GM18861 (cell line): ENCODE results near the gene RAD51B.
"Not testable (repeated sequence)": the region's sequence is repeated elsewhere in the genome, so short reads cannot be mapped to it uniquely, and the experiment has no call there.

ENCODE experiments used
- ATAC-seq: cut with Tn5 transposase; IDR thresholded peaks from one replicate; pipeline ENCODE4 v1.9.1; 2021; ENCODE audit not compliant: unreplicated experiment

The RAD51B gene

DNA sequence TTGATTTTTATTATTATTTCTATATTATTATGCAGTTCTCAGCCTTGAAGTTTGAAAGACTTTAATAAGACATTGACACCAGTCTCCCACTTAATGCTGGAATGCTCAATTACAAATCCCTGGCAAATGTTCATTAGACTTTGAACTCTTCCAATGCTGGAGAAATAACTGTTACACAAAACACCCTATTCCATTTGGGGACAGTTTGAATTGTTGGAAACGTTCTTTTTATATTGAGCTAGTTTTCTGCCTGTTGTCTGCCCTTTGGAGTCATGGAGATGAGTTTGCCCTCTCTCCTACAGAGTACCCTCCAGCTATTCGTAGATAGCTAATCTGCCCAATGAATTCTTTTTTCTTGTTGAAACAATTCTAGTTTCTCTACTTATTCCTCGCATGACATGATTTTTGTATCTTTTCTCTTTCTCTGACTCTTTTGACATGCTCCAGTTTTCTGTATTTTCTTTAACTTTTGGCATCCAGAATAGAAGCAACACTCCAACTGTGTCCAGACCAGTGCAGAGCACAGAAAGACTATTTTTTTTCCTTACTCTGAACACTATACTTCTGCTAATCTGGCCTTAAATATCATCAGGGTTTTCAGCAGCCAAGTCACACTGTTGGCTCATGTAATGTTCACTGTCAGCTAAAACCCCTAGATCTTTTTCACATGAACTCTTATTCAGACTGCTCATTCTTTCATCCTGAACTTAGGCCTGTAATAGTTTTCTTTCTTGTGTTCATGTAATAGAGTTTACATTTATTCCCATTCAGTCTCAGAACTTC is 379.3 kb downstream of the RAD51B start:
- no peak for ATAC-seq

DNA sequence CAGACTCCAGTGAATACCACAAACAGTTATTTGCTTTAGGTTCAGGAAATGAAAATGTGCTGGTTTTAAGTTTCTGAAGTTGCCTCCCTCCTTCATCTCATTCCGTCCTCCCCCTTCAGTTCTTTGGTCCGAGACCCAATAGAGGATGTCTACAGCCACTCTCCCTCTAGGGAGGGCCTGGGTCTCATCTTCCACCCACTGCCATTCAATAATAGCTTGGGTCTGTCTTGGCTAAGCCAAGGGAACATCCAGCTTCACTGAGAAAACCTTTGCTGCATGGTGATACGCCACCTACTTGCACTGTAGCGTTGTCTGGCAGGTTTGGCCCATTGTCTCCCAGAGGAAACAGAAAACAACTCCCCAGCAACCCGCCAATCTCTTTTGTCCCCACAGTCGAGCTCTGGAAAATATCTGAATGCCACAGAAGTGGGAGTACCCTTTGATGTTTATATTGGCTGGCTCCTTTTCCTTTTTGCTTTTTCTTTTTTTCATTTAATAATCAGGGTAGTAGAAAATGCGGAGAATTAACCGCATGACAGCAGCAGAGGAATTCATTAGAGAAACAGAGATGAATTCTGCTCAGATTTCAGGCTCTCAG is 380.1 kb downstream of the RAD51B start:
- no peak for ATAC-seq

DNA sequence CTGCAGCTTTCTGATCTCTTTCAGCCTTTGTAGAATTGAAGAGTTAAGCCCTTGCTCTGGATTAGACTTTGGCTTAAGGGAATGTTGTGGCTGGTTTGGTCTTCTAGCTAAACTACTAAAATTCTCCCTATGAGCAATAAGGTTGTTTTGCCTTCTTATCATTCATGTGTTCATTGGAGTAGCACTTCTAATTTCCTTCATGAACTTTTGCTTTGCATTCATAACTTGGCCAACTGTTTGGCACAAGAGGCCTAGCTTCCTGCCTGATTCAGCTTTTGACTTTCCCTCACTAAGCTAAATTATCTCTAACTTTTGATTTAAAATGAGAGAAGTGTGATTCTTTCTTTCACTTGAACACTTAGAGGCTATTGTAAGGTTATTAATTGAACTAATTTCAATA is 384.3 kb downstream of the RAD51B start:
- no peak for ATAC-seq

DNA sequence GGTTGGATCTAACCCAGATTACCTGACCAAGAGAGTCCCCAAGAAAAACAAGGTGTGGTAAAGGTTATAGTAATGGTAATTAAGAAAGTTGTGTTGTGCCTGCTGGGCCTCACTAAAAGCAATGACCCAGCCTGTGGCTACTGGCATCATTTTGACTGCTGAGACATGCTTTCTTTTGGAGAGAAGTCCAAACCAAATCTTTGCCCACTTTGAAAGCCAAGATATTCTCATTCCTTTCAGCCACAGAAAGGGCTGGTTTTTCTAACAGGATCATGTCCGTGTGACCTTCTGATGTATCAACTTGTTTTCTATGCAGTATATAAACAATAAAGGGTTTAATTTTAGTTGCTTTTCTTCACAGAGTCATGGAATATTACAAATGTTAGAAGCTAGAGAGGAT is 388.6 kb downstream of the RAD51B start:
- no peak for ATAC-seq

DNA sequence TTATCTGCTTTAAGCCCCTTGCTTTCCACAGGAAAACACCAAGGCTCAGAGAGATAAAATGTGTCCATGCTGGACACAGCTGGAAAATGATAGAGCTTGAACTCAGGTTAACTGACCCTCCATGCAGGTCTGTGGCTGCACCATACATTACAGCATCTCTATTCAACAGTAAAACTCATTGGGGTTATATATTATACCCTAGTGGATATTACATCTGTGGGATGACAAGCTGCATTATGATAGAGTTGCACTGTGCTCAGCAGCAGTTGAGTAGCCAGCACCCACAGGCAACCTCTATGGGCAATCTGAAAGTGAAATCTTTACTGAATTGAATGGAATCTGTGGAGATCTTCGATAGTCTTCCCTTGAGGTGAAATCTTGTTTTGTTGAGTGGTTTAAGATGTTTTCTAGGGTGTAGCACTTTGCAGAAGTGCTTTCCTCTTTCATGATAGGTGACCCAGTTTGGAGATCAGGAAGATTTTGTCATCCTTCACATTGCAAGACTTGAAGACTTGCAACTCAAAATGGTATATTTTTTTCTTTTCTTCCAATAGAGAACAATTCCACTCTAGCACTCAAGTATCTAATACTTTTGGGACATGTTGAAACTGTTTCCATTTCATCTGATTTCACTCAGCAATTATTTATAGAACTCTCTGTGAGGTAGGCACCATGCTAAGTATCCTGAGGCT is 389.2 kb downstream of the RAD51B start:
- ATAC-seq, result no peak

DNA sequence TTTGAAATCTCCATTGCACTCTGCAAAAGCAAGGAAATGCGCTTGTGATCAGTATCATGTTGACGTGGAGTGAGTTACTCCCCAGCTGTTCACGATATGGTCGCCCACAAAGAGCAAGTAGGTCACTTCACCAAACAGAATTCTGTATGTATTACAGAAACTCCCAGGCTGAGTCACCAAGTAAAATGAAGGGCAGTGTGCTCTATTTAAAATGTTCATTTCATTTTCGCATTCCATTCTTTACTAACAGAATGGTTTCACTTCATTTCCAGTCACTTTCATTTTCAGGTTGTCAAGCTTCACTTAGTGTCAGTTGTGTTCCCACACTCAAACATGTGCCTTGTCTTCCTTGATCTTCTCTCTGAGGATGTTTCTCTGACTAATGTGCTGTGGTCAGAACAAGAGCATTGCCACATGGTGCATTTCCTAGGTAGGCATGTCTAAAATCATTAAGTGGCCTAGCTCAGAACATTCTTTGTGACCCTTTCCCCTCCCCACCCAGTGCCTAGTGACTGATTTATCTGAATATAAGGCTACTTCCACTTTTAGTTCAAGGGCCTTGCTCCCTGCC is 391.2 kb downstream of the RAD51B start:
- ATAC-seq, result peak; percentile 85

DNA sequence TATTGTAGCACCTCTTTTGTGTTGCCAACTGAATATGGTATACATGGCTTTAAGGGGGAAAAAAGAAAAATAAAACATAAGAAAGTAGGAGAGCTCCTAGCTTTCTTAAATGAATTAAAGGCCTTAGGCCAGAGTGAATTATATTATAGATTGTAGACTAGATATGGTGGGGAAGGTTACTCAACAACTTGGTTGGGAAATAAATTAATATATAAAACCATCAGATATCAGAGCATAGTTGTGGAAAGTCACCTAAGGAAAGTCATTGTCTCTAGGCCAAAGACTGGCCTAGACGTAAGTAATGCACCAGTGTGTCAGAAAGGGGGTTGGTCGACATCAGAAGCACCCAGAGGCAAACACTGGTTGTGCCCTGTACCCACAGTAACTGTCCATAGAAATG is 391.8 kb downstream of the RAD51B start:
- ATAC-seq, result no peak

DNA sequence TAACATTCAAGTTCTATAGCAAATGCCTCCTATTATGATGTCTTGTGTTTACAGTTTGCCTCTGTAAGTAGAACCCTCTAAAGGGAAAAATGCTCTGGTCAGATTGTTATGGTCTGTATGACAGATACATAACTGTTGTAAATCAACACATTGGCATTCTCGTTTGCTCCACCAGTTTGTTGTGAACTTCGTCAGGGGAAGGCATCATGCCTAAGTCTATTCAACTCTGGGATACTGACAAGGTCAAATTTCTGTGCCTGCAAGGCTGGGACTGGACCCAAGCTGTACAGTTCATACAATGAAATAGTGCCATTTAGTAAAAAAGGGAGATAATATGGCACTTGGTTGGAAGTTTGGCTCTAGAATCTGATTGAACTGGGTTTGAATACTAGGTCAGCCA is 392.3 kb downstream of the RAD51B start:
- no peak for ATAC-seq

DNA sequence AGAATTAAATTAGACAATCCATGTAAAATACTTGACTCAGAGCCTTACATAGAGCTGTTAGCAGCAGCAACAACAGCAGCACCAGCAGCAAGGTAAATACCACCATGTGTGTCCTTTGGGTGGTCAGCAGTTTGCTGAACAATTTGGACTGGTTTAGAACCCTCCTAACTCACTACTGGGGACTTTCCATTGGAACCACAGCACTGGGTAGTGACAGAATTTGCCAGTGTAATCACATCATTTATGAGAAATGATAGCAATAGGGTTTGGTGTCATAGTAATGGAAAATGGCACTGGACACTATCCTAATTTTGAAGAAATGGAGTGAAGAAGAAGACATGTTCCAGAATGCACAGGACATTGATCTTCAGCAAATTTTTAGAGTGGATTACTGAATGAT is 392.8 kb downstream of the RAD51B start:
- no peak for ATAC-seq

DNA sequence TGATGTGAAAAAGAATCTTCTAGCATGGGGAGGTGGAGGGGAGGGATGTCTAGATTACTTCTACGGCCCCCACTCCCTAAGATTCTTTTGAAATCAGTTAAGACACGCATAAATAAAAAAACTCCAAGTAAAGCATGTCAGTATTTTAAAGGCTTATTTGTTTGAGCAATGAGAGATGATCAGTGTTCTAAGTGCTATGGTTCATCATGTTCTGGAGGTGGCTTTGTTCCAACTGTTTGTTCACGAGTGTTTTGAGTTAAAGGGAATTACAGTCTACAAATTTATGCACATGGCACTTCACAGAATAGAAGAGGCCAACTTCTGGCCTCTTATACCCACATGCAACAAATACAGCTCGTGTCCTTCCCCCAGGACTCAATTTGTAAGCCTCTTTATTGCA is 394.9 kb downstream of the RAD51B start:
- no peak for ATAC-seq

DNA sequence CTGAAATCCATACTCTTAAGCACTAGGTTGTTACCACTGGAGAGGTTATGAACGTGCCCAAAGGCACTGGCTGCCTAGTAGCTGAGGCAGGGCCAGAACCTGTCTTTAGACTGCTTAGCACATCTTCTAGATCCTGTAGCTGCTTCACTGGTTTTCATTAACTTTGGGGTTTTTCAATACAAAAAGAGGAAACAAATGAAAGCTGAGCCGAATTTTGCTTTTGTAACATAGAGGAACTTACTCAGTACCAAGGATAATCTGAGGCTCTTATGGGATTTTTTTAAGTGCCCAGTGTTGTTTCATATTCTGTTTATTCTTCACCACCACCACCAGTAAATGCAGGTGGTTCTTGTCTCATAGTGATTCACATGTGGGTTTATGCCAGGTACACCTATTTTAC is 396.1 kb downstream of the RAD51B start:
- no peak for ATAC-seq

DNA sequence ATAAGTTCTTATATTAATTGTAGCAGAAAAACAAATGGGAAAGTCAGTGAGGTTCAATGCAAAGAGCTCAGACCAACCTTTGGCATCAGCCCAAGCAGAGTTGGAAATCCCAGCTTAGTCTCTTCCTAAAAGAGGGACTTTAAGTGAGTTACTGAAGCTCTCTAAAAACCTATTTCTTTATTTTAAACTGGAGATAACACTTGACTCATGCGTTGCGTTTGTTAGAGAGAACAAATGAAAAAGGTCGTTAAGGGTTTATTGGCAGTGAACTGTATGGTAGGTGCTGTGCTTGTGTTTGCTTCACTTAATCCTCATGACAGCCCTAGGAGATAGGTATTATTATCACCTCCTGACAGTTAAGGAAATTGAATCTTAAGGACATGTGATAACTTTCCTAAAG is 396.5 kb downstream of the RAD51B start:
- ATAC-seq, result no peak

DNA sequence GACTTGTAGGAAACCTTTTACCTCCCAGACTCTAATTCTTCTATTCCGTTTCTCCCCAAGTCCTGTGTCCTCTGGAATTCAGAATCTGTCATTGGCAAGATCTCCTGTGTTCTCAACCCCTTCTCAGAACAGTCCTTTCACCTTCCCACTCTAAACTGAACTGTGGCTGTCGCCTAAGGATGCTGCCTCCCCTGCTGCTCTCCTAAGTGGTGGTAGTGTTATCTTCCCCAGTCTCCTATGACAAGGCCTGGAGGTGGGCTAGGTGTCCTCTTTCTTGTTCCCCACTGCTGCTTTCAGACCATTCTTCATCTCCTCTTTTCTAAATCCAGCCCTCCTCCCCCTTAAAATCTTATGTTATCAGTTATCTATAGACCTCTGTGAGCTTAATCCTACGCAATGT is 397.4 kb downstream of the RAD51B start:
- no peak for ATAC-seq

DNA sequence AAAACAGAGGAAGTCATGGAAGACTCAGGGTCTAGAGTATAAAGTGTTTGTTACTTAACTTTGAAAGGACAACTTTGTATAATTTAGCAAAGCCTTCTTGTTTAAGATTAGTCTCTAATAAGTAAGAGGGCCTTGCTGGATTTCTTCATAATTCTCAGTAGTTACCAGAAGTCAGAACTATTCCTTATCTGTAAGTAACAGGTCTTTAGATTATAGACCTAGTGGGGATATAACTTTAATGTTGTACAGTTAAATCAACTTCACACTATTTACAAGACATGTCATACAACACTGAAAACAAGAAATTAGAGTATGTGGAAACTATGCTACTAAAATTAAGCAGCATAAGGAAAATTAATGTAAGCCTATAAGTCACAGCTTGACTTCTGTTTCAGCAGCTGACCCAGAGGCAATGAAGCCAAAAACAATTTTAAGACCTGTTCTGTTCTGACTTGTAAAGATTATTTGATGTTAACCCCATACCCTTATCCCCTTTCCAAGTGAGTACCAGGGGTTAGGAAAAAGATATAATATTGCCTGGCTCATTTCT is 398.3 kb downstream of the RAD51B start:
- ATAC-seq, result no peak

DNA sequence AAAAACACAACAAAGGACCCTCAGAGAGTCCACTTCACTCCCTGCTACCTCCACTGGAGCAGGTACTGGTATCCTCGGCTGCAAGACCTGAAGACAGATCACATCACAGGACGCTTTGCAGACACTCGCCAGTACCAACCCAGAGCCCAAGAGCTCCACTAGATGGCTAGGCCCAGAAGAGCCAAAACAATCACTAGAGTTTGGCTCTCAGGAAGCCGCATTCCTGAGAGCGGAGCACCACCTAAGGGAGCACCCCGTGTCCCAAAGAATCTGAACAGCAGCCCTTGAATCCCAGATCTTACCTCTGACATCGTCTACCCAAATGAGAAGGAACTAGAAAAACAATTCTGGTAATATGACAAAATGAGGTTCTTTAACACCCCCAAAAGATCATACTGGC is 399.8 kb downstream of the RAD51B start:
- ATAC-seq, result no peak

DNA sequence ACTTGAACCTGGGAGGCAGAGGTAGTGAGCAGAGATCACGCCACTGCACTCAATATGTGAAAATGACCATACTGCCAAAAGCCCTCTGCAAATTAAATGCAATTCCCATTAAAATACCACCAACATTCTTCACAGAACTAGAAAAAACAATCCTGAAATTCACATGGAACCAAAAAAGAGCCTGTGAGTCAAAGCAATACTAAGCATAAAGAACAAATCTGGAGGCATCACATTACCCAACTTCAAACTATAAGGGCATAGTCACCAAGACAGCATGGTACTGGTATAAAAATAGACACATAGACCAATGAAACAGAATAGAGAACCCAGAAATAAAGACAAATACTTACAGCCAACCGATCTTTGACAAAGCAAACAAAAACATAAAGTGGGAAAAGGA is 401.5 kb downstream of the RAD51B start:
- ATAC-seq, result not testable (repeated sequence)

DNA sequence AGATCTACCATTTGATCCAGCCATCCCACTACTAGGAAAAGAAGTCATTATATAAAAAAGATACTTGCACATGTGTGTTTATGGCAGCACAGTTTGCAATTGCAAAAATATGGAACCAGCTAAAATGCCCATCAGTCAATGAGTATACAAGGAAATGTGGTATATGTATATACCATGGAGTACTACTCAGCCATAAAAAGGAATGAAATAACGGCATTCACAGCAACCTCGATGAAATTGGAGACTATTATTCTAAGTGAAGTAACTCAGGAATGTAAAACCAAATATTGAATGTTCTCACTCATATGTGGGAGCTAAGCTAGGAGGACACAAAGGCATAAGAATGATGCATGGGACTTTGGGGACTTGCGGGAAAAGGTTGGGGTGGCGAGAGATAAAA is 402.6 kb downstream of the RAD51B start:
- no peak for ATAC-seq

DNA sequence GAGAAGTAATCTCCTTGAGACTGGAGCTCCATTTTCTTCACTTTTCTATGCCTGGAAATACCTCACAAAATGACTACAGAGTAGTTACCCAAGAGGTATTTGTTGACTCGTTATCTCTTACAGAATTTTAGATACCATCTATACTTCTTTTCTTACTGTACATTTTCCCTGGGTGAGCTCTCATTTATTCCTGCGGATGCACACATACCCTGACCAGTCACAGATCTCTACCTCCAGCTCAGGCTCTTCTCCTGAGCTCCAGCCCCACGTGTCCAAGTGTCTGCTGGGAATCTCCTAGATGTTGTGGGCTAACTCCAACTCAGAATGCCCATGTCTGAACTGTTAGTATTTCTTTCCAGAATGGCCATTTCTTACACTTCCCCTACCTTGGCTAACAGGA is 403.1 kb downstream of the RAD51B start:
- ATAC-seq, result no peak

DNA sequence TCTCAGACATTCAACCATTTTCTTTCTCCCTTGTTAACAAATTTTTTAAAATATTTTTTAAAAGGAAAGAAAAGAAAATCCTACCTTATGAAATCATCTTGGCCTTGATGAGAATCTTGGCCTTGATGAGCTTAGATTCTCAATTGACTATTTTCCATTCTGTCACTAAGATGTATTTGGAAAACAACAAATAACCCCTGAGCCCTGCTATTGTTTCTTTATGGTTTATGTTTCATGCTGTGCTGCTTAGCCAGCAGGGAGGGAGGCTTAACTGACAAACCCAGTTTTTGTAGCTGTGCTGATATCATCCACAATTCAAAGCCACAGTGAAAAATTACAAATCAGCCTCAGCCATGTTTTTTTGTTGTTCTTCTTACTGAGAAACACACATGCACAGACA is 404.1 kb downstream of the RAD51B start:
- no peak for ATAC-seq

DNA sequence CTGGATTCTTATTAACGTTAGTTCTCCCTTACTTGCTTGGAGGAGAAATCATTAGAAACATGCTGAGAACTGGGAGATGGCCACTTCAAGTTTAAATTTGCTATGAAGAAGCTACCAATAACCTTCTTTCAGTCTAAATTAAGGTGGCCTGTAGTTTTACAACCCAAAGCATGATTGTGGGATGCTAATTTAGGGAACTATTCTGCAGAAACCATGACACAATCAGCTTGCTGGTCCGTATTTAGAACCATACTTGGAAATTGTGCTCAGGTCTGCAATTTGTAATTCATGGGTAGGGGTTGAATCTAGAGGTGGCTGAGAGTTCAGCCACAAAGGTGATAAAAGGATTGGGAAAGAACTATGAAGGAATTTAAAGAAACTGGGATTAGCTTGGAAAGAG is 405.7 kb downstream of the RAD51B start:
- ATAC-seq, result no peak

DNA sequence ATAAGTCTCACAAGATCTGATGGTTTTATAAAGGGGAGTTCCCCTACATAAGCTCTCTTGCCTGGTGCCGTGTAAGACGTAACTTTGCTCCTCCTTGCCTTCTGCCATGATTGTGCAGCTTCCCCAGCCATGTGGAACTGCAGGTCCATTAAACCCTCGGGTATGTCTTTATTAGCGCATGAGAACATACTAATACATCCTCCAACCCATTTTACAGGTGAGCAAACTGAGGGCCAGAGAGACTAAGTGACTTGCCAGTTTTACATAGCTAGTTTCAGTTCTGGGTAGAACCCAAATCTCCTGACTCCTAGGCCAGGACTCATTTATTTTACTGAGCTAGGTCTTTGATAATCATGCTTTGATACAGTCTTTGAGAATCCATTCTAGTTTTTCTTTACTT is 406.9 kb downstream of the RAD51B start:
- no peak for ATAC-seq

DNA sequence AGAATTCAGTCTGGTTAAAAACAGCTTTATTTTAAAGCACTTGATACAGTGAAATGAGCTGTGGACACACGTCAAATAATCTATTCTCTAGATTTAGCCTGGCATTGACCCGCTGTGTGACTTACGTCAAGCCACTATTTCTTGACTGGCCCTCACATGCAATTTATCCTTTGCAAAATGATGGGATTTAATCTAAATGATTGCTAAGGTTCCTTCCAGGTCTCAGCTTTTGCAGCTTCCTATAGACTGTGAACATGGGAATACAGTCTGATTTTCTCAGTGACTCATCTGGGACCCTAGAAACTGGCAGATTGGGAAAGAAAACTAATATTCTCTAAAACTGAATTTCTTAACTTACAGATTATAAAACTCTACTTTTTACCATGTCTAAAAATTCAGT is 409.1 kb downstream of the RAD51B start:
- no peak for ATAC-seq
